22Rv1 (cell line): ENCODE data around the gene PCDHGA2.
"Not testable (repeated sequence)": the region's sequence is repeated elsewhere in the genome, so short reads cannot be mapped to it uniquely, and the experiment has no call there.

Source experiments
- H3K27ac ChIP-seq: fragments of 450-650 bp; 2 replicates; pipeline ENCODE4 v1.5.1; 2017
- CTCF ChIP-seq: fragments of 450-650 bp; IDR thresholded peaks from 2 replicates; pipeline ENCODE4 v1.5.1; 2017; ENCODE audit warnings: mild to moderate bottlenecking
- ZFX ChIP-seq: fragments of 450-650 bp; IDR thresholded peaks from 2 replicates; pipeline ENCODE4 v1.6.1; 2017; ENCODE audit warnings: antibody characterized with exemption, borderline replicate concordance

Gene PCDHGA2

GRCh38 chr5:141382469-141383294, 44.1 kb downstream of the PCDHGA2 start, which contains the start of gene PCDHGA7:
Gene PCDHGA7 (plus strand): TSS chr5:141382742. CDS start chr5:141382900, 158 bp downstream.
- H3K27ac ChIP-seq = no peak within 1 kb of the TSS
- TF ChIP-seq CTCF = peak; percentile 72
- no peak for TF ChIP-seq ZFX

GRCh38 chr5:141383345-141383744, 44.8 kb downstream of the PCDHGA2 start:
- H3K27ac ChIP-seq = no peak overlapping the region
- TF ChIP-seq CTCF = no peak
- no peak for TF ChIP-seq ZFX

- no peak for TF ChIP-seq CTCF
- no peak for TF ChIP-seq ZFX
These were observed 46.1 kb downstream of the PCDHGA2 start for GRCh38 chr5:141384471-141385267.

GRCh38 chr5:141387557-141388311, 49.2 kb downstream of the PCDHGA2 start, which contains the start of gene PCDHGB4:
Gene PCDHGB4 (plus strand): TSS chr5:141387698. CDS start chr5:141387885, 187 bp downstream.
- H3K27ac ChIP-seq = not testable (repeated sequence)
- peak; percentile 71 for TF ChIP-seq CTCF

More at GRCh38 chr5:141384471-141385267, 46.1 kb downstream of the PCDHGA2 start:
- no peak overlapping the region for H3K27ac ChIP-seq

GRCh38 chr5:141388661-141389060, 50.1 kb downstream of the PCDHGA2 start:
- no peak overlapping the region for H3K27ac ChIP-seq
- TF ChIP-seq CTCF = no peak
- no peak for TF ChIP-seq ZFX

GRCh38 chr5:141389153-141390042, 50.8 kb downstream of the PCDHGA2 start:
- TF ChIP-seq CTCF = no peak

More at GRCh38 chr5:141389153-141390042, 50.8 kb downstream of the PCDHGA2 start:
- H3K27ac ChIP-seq = no peak overlapping the region
